Measurements from ENCODE around the gene PPM1D. TPM values are rescaled to one million over a fixed set of nuclear protein-coding genes. Genes with fewer than 3 reads are reported as not detected.

PPM1D gene
- total and polyA plus RNA-seq, 2 donors (not counting 1 experiment from before 2014, with no cell fraction given), result 6.5 to 27.2 TPM

GRCh38 chr17:60639019-60639330 lies 39.0 kb downstream of the PPM1D start:
- peaks cover 5% of the 10 kb centered on the region for H3K4me1 Mint-ChIP-seq
- POLR2A ChIA-PET, result no interaction called here
- no peaks in the 10 kb centered on the region for H3K9me3 ChIP-seq (ENCODE audit: control extremely low read depth in 1 of 3, control insufficient read depth in 2 of 3, insufficient read depth in 1 of 3, low read length in 2 of 3)
- H3K27me3 Mint-ChIP-seq, result no peaks in the 10 kb centered on the region
- H3K36me3 ChIP-seq (replicated peaks in 1 of 2; ENCODE audit: control extremely low read depth in 1 of 2, control insufficient read depth in 1 of 2, extremely low read depth in 1 of 2, insufficient read depth in 2 of 2, low read length in 1 of 2), result peaks cover 13 to 27% of the 10 kb centered on the region in 2 experiments
- DNase-seq, result no peak
- H4K20me1 ChIP-seq (ENCODE audit: control insufficient read depth, insufficient read depth, low read length, poor library complexity, severe bottlenecking), result peaks cover 7% of the 10 kb centered on the region
- H3K27ac ChIP-seq (ENCODE audit: low read length in 2 of 2), result no peak overlapping the region
- CTCF ChIA-PET, result interaction anchor here (0.6 to 4.2 kb wide), 16 partner anchors 8 to 1693 kb away, joined by 3 to 23 read pairs (median 5); partner anchors contain the start of gene BCAS3
- H2AFZ ChIP-seq (ENCODE audit: insufficient read depth, low read depth, low read length, poor library complexity, severe bottlenecking), result no peak overlapping the region
- ATAC-seq (ENCODE audit: low read depth), result no peak
- TF ChIP-seq EZH2 (IDR thresholded peaks at IDR 0.05; ENCODE audit: borderline replicate concordance, insufficient read depth, low read depth, low read length, poor library complexity, severe bottlenecking), result no peak
- TF ChIP-seq CTCF (IDR thresholded peaks at IDR 0.05), result peak; percentile 46
- no peak overlapping the region for H3K4me2 ChIP-seq (replicated peaks; ENCODE audit: low read depth, low read length, poor library complexity, severe bottlenecking)
- H3K9ac ChIP-seq (ENCODE audit: low read length), result no peak overlapping the region
- H3K4me3 Mint-ChIP-seq, result no peak overlapping the region
- H3K27me3 ChIP-seq (replicated peaks in 1 of 4; ENCODE audit: control extremely low read depth in 1 of 4, control insufficient read depth in 3 of 4, insufficient read depth in 4 of 4, low read length in 3 of 4), result no peaks in the 10 kb centered on the region
- no peaks in the 10 kb centered on the region for H3K4me1 ChIP-seq (ENCODE audit: control insufficient read depth in 2 of 2, insufficient read depth in 2 of 2, low read length in 2 of 2)
- intact Hi-C loops (cut with micrococcal nuclease), result loop anchor here (2.0 kb wide), 1 partner anchor 38 kb away; the partner anchor contains the start of gene PPM1D
- H3K27ac Mint-ChIP-seq, result no peak overlapping the region
- no peaks in the 10 kb centered on the region for H3K9me3 Mint-ChIP-seq (ENCODE audit: insufficient read depth)
- WGBS (ENCODE audit: insufficient coverage), result 91% methylated on average over 4 of the region's 4 CpGs
- H3K79me2 ChIP-seq (ENCODE audit: control insufficient read depth, insufficient read depth, low read length), result peaks cover 36% of the 10 kb centered on the region
- no peak overlapping the region for H3K4me3 ChIP-seq (ENCODE audit: control extremely low read depth in 1 of 5, extremely low read depth in 1 of 5, insufficient read depth in 1 of 5, low read depth in 2 of 5, low read length in 4 of 5)

- no peak overlapping the region for H3K4me2 ChIP-seq (replicated peaks; ENCODE audit: low read depth, low read length, poor library complexity, severe bottlenecking)
- Mint-ChIP-seq H3K27ac (no peak overlapping the region), H3K9me3 (ENCODE audit: insufficient read depth) (no peaks in the 10 kb centered on the region), H3K4me3 (no peak overlapping the region), H3K4me1 (peaks cover 2% of the 10 kb centered on the region), H3K27me3 (no peaks in the 10 kb centered on the region)
- no peak overlapping the region for H3K9ac ChIP-seq (ENCODE audit: low read length)
- H3K4me1 ChIP-seq (ENCODE audit: control insufficient read depth in 2 of 2, insufficient read depth in 2 of 2, low read length in 2 of 2), result no peaks in the 10 kb centered on the region
- TF ChIP-seq EZH2 (IDR thresholded peaks at IDR 0.05; ENCODE audit: borderline replicate concordance, insufficient read depth, low read depth, low read length, poor library complexity, severe bottlenecking), result no peak
- POLR2A ChIA-PET, result no interaction called here
- no peak overlapping the region for H3K4me3 ChIP-seq (ENCODE audit: control extremely low read depth in 1 of 5, extremely low read depth in 1 of 5, insufficient read depth in 1 of 5, low read depth in 2 of 5, low read length in 4 of 5)
- H3K36me3 ChIP-seq (replicated peaks in 1 of 2; ENCODE audit: control extremely low read depth in 1 of 2, control insufficient read depth in 1 of 2, extremely low read depth in 1 of 2, insufficient read depth in 2 of 2, low read length in 1 of 2), result peaks cover 9 to 13% of the 10 kb centered on the region in 2 experiments
- CTCF ChIA-PET, result interaction anchor here (0.6 to 4.2 kb wide), 9 partner anchors 9 to 532 kb away, joined by 3 to 23 read pairs (median 3); partner anchors contain the start of gene BCAS3
- ATAC-seq (ENCODE audit: low read depth) (no peak), DNase-seq (no peak)
- no peaks in the 10 kb centered on the region for H3K27me3 ChIP-seq (replicated peaks in 1 of 4; ENCODE audit: control extremely low read depth in 1 of 4, control insufficient read depth in 3 of 4, insufficient read depth in 4 of 4, low read length in 3 of 4)
- H4K20me1 ChIP-seq (ENCODE audit: control insufficient read depth, insufficient read depth, low read length, poor library complexity, severe bottlenecking), result peaks cover 7% of the 10 kb centered on the region
- intact Hi-C loops (cut with micrococcal nuclease), result no loop called here
- H3K9me3 ChIP-seq (ENCODE audit: control extremely low read depth in 1 of 3, control insufficient read depth in 2 of 3, insufficient read depth in 1 of 3, low read length in 2 of 3), result no peaks in the 10 kb centered on the region
- no peak overlapping the region for H2AFZ ChIP-seq (ENCODE audit: insufficient read depth, low read depth, low read length, poor library complexity, severe bottlenecking)
- WGBS (ENCODE audit: insufficient coverage), result no CpG with 5 or more reads among the region's 2 CpGs
- no peak overlapping the region for H3K27ac ChIP-seq (ENCODE audit: low read length in 2 of 2)
- H3K79me2 ChIP-seq (ENCODE audit: control insufficient read depth, insufficient read depth, low read length), result peaks cover 44% of the 10 kb centered on the region
These were observed 40.5 kb downstream of the PPM1D start for GRCh38 chr17:60640503-60640902.
